Measurements from ENCODE around the gene ENO2.
A peak's percentile ranks its signal among the peaks of the same experiment; 100 is the strongest.
"Not testable (repeated sequence)": the region's sequence is repeated elsewhere in the genome, so short reads cannot be mapped to it uniquely, and the experiment has no call there.

The ENO2 gene

DNA sequence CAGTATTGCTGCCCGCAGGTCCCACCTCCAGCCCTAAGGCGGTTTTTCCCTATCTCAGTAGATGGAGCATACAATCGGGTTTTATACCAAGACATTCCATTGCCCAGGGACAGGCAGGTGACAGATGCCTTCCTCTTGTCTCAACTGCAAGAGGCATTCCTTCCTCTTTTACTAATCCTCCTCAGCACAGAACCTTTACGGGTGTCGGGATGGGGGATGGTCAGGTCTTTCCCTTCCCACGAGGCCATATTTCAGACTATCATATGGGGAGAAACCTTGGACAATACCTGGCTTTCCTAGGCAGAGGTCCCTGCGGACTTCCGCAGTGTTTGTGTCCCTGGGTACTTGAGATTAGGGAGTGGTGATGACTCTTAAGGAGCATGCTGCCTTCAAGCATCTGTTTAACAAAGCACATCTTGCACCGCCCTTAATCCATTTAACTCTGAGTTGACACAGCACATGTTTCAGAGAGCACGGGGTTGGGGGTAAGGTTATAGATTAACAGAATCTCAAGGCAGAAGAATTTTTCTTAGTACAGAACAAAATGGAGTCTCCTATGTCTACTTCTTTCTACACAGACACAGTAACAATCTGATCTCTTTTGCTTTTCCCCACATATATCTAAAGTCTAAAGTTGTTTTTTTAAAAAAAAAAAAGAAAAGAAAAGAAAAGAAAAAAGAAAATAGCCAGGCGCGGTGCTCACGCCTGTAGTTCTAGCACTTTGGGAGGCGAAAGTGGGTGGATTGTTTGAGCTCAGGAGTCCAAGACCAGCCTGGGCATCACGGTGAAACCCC lies 28.0 kb upstream of the ENO2 start:
- not testable (repeated sequence) for DNase-seq (ENCODE audit: low spot score)

DNA sequence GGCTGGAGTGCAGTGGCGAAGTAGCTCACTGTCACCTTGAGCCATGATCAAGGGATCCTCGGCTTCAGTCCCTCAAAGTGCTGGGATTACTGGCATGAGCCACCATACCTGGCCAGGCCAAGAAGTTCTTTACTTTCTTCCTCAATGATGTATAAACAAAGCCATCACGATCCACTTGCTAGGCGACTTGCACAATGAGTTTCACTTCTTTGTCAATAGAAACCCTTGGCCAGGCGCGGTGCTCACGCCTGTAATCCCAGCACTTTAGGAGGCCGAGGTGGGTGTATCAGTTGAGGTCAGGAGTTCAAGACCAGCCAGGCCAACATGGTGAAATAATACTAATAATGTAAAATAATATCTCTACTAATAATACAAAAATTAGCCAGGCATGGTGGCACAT lies 26.9 kb upstream of the ENO2 start:
- DNase-seq (ENCODE audit: low spot score) = no peak

- no peak for DNase-seq (ENCODE audit: low spot score)
Measured at GRCh38 chr12:6888360-6888759, 26.0 kb upstream of the ENO2 start.

GRCh38 chr12:6888794-6889193 lies 25.6 kb upstream of the ENO2 start:
- DNase-seq (ENCODE audit: low spot score) = not testable (repeated sequence)

DNA sequence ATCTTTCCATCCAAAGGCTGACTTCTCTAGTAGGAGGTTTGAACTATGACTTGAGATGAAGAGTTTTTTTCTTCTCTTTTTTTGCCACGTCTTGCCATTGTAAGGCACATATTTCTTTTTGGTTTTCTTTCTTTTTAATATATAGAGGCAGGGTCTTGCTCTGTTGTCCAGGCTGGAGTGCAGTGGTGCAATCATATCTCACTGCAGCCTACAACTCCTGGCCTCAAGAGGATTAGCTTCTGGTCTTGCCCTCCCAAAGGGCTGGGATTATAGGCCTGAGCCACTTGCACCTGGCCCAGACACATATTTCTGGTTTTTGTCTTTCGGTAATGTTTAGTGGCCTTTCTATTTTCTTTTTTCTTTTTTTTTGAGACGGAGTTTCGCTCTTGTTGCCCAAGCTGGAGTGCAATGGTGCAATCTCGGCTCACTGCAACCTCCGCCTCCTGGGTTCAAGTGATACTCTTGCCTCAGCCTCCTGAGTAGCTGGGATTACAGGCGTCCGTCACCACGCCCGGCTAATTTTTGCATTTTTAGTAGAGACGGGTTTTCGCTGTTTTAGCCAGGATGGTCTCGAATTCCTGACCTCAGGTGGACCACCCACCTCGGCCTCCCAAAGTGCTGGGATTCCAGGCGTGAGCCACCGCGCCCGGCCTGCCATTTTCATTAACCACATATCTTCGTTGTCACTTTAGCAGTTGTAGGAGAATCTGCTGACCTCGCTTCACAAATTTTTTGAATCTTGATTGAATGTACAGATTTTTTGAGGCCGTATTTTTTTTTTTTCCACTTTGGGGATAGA lies 24.4 kb upstream of the ENO2 start:
- DNase-seq (ENCODE audit: low spot score) = not testable (repeated sequence)

DNA sequence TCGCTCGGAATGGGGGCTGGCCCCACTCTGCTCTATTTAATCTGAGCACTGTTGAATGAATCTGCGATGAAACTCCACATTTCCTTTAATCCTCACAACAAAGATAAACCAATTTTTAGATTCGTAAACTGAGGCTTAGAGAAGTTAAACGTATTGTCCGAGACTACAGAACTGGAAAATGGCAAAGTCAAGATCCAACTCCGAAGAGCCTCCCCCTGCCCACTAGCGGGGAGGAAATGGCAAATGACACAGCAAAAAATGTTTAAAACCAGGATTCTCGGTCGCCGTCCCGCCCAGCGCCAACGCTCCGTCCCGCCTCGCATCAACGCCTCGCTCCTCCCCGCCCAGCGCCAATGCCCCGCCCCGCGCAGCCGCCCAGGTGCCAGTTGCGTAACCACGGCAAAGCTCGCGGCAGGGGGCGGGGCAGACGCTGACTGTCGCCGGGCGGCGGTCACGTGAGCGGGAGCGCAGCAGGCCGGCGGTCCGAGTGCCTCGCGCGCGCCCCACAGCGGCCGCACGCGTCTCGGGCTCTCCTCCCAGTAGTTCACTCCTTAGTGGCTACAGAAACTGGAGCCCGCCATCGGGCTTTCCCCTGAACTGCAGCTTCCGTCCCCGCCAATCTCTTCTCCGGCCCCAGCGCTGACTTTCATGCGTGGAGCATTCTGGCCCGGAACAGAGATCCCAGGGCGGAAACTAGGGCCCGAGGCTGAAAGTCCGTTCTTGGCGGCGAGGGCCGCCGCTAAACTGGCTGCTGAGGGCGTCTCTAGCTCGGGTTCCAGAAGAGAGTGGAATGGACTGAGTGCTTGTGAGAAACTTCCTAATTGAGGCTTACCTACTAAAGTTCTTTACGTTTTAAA lies 23.4 kb upstream of the ENO2 start:
- DNase-seq (ENCODE audit: low spot score) = peak; percentile 97

DNA sequence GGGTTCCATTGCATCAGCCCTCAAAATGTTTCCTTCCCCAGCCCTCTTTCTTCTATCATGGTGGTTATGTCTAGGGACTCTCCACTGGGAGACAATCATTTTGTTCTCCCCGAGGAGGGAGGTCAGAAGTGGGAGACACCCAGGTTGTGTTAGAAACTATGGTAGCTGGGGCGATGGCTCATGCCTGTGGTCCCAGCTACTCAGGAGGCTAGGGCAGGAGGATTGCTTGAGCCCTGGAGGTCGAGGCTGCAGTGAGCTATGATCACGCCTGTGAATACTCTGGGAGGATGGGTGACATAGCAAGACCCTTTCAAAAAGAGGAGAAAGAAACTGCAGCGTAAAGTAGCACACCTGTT lies 22.8 kb upstream of the ENO2 start:
- no peak for DNase-seq (ENCODE audit: low spot score)

DNA sequence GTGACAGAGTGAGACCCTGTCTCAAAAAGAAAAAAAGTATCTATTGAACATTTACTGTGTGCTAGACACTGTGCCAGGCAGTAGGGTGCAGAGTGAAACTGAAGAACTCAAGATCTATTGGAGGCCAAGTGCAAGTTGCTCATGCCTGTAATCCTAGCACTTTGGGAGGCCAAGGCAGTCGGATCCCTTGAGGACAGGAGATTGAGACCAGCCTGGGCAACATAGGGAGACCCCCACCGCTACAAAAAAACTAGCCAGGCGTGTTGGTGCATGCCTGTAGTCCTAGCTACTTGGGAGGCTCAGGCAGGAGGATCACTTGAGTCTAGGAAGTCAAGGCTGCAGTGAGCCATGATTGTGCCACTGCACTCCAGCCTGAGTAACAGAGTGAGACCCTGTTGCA lies 21.7 kb upstream of the ENO2 start:
- not testable (repeated sequence) for DNase-seq (ENCODE audit: low spot score)

DNA sequence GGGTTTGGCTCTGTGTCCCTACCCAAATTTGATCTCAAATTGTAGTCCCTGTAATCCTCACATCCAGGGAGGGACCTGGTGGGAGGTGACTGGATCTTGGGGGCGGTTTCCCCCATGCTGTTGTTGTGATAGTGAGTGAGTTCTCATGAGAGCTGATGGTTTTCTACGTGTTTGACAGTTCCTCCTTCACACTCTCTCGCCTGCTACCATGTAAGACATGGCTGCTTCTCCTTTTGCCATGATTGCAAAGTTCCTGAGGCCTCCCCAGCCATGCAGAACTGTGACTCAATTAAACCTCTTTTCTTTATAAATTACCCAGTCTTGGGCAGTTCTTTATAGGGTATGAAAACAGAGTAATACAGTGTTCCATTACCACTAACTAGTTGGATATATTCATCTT lies 20.1 kb upstream of the ENO2 start:
- no peak for DNase-seq (ENCODE audit: low spot score)

DNA sequence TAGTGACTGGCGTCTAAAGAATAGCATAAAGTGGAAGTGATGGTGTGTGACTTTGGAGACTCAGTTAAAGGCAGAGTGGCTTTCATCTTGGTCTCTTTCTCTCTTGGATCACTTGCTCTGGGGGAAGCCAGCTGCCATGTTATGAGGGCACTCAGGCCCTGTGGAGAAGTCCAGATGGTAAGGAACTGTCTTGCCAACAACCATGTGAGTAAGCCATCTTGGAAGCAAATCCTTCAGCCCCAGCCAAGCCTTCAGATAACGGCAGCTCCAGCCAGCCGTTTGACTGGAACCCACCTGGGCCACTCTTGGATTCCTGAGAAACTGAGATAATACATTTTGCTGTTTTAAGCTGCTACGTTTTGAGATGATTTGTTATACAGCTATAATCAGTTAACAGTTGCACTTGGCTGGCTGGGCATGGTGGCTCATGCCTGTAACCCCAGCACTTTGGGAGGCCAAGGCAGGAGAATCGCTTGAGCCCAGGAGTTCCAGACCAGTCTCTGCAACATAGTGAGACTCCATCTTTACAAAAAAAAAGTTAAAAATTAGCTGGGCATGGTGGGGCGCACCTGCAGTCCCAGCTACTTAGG lies 17.4 kb upstream of the ENO2 start:
- DNase-seq (ENCODE audit: low spot score) = no peak

DNA sequence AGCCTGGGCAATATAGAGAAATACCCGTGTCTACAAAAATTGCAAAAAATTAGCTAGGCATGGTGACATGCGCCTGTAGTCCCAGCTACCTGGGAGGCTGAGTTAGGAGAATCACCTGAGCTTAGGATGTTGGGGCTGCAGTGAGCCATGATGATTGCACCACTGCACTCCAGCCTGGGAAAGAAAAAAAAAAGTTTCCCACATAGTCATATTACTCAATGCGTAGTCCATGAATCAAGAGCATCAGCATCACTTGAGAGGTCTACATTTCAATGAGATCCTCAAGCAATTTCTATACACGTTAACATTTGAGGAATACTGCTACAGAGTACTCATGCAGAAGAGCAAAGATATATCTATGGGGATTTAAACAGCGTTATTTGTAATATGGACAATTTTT lies 15.0 kb upstream of the ENO2 start:
- DNase-seq (ENCODE audit: low spot score) = no peak

DNA sequence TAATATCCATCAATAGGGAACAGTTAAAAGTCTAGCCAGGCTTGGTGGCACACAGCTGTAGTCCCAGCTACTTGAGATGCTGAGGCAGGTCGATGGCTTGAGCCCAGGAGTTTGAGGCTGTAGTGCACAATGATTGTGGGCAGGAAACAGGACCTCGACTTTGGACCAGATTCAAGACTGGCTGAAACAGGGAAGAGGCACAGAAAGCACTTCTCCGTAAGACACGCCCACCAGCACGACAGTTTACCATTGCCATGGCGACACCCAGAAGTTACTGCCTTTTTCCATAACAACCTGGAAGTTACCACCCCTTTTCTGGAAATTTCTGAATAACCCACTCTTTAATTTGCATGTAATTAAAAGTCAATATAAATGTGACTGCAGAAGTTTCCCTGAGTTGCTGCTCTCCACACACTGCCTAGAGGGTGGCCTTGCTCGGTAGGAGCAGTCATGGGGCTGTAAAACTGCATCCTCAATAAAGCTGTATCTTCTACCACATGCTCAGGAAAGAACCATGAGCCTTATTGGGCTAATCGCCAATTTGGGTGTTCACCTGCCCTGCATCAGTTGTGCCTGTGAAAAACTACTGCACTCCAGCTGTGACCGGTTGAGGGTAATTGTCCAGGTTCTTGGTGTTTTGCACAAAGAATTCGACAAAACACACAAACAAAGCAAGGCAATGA lies 14.4 kb upstream of the ENO2 start:
- no peak for DNase-seq (ENCODE audit: low spot score)

DNA sequence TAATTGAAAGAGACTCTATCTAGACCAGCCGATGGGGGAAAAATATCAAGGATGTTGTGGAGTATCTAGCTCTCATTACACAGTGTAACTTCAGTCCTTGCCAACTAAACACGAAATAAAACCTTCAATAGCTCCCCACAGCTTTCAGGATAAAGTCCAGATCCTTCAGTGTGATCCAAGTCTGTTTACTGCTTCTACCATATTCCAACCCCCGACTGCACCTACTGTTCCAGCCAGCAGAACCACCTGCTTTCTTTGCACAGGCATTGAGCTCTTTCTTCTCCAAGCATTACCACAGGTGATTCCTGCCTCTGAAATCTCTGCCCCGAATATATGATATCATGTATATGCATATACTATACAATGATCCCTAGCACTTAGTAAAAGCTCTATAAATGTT lies 11.9 kb upstream of the ENO2 start:
- no peak for DNase-seq (ENCODE audit: low spot score)

DNA sequence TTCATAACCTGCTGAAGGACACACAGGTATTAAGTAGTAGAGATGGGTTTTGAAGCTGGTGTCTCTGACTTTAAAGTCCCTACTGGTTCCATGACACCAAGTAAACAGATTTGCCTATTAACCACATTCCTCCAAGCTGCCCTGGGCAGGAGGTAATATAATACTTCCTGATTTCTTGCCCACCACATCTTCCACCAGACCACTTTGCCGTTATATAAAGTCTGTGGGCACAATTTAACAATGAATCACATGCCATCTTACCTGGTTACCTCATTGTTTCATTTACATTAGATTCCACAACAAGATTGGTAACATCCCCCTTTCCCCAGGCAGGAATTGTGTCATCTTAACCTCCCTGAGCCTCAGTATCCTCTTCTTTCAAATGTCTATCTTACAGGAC lies 10.7 kb upstream of the ENO2 start:
- DNase-seq (ENCODE audit: low spot score) = no peak

- peak; percentile 89 for DNase-seq (ENCODE audit: low spot score)
Measured at GRCh38 chr12:6904280-6905276, 9.8 kb upstream of the ENO2 start, which contains the start of gene LRRC23. LRRC23 (plus strand) TSS chr12:6904822; CDS start chr12:6905634, 812 bp downstream.

GRCh38 chr12:6905414-6906040 lies 8.9 kb upstream of the ENO2 start:
- no peak for DNase-seq (ENCODE audit: low spot score)

GRCh38 chr12:6908141-6908540 lies 6.2 kb upstream of the ENO2 start:
- DNase-seq (ENCODE audit: low spot score) = not testable (repeated sequence)

DNA sequence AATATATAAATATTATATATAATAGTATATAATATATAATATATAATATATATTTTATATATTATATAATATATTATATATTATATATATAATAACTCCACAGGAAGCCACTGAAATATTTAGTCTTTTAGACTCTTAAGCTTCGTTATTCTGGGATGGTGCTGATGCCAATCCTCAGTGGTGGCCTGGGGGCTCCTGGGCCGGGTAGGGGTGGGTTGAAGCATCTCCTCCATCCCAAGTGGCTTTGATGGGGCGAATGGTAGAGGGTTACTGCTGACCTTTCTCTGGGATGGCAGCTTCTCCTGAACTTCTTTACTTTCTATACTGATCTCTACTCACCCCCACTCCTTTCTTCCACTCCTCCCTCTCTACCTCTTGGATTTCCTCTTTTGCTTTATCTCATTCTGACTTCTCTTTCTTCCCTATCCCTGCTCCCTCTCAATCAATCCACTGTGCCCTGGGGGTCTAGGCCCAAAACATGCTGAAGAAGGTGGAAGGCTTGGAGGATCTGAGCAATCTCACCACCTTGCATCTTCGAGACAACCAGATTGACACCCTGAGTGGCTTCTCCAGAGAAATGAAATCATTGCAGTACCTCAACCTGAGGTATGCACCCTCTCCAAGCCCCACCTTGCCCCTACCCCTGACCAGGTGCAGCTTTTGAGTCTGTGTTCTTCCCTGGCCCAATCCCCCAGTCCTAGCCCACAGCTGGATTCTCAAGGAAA lies 4.8 kb upstream of the ENO2 start:
- no peak for DNase-seq (ENCODE audit: low spot score)

Measured in GM03348 (cell line).